Measurements from ENCODE around the gene ATP5ME.
"Not testable (repeated sequence)": the region's sequence is repeated elsewhere in the genome, so short reads cannot be mapped to it uniquely, and the experiment has no call there.

The ATP5ME gene

GRCh38 chr4:706834-707598 lies 32.9 kb upstream of the ATP5ME start:
- Histone ChIP-seq H3K27me3 (ENCODE audit: insufficient read depth, low read depth, severe bottlenecking) (no peaks in the 10 kb centered on the region), H3K36me3 (peaks cover 27% of the 10 kb centered on the region), H3K4me3 (ENCODE audit: low read depth, low read length) (no peak overlapping the region), H3K9me3 (ENCODE audit: severe bottlenecking) (no peaks in the 10 kb centered on the region), H3K27ac (no peak overlapping the region)
- no peak for TF ChIP-seq CTCF (IDR thresholded peaks at IDR 0.05; ENCODE audit: low read depth, low read length)
- no peak for DNase-seq

- peak overlapping the region; percentile 99 for H3K27ac ChIP-seq
Measured at GRCh38 chr4:706083-706633, 32.1 kb upstream of the ATP5ME start.

GRCh38 chr4:705278-706082 lies 31.4 kb upstream of the ATP5ME start, which contains the start of gene PCGF3:
TSS of gene PCGF3 (plus strand) at chr4:705832. CDS start at chr4:733681, 27,849 bp downstream.
- peak within 1 kb of the TSS; percentile 90 for H3K4me3 ChIP-seq (ENCODE audit: low read depth, low read length)
- no peak for TF ChIP-seq CTCF (IDR thresholded peaks at IDR 0.05; ENCODE audit: low read depth, low read length)
- peaks cover 21% of the 10 kb centered on the region for H3K36me3 ChIP-seq
- H3K9me3 ChIP-seq (ENCODE audit: severe bottlenecking), result no peaks in the 10 kb centered on the region
- no peaks in the 10 kb centered on the region for H3K27me3 ChIP-seq (ENCODE audit: insufficient read depth, low read depth, severe bottlenecking)
- peak within 1 kb of the TSS; percentile 99 for H3K27ac ChIP-seq
- peak; percentile 99 for DNase-seq

More at GRCh38 chr4:706083-706633, 32.1 kb upstream of the ATP5ME start:
- not testable (repeated sequence) for DNase-seq; H3K9me3 ChIP-seq (ENCODE audit: severe bottlenecking); H3K27me3 ChIP-seq (ENCODE audit: insufficient read depth, low read depth, severe bottlenecking)
- Histone ChIP-seq H3K36me3 (peaks cover 27% of the 10 kb centered on the region), H3K4me3 (ENCODE audit: low read depth, low read length) (peak overlapping the region; percentile 90)

DNA sequence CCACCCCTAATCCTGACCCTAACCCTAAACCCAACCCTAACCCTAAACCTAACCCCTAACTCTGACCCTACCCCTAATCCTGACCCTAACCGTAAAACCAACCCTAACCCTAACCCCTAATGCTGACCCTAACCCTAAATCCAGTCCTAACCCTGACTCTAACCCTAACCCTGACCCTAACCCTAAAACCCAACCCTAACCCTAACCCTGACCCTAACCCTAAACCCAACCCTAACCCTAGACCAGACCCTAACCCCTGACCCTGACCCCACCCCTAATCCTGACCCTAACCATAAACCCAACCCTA lies 30.8 kb upstream of the ATP5ME start:
- H3K27me3 ChIP-seq (ENCODE audit: insufficient read depth, low read depth, severe bottlenecking), result no peaks in the 10 kb centered on the region
- H3K36me3 ChIP-seq, result peaks cover 15% of the 10 kb centered on the region
- H3K4me3 ChIP-seq (ENCODE audit: low read depth, low read length), result no peak overlapping the region
- TF ChIP-seq CTCF (IDR thresholded peaks at IDR 0.05; ENCODE audit: low read depth, low read length), result no peak
- H3K27ac ChIP-seq, result no peak overlapping the region
- no peak for DNase-seq
- H3K9me3 ChIP-seq (ENCODE audit: severe bottlenecking), result no peaks in the 10 kb centered on the region

GRCh38 chr4:704198-704891 lies 30.3 kb upstream of the ATP5ME start:
- no peaks in the 10 kb centered on the region for H3K9me3 ChIP-seq (ENCODE audit: severe bottlenecking)
- no peak for DNase-seq
- no peaks in the 10 kb centered on the region for H3K27me3 ChIP-seq (ENCODE audit: insufficient read depth, low read depth, severe bottlenecking)
- H3K36me3 ChIP-seq, result peaks cover 10% of the 10 kb centered on the region
- no peak for TF ChIP-seq CTCF (IDR thresholded peaks at IDR 0.05; ENCODE audit: low read depth, low read length)
- H3K27ac ChIP-seq, result no peak overlapping the region
- no peak overlapping the region for H3K4me3 ChIP-seq (ENCODE audit: low read depth, low read length)
